T-helper 1 cell (primary cell): Measurements from ENCODE around the gene CD1B.
"Not testable (repeated sequence)": the region's sequence is repeated elsewhere in the genome, so short reads cannot be mapped to it uniquely, and the experiment has no call there.

Experiments used
- DNase-seq, 5 donors: peaks; one replicate each; pipeline ENCODE4 v3.0.0-alpha.2; 2012 to 2020

The CD1B gene

GRCh38 chr1:158327481-158327880 is 3.9 kb downstream of the CD1B start:
- DNase-seq, result no peak

DNA sequence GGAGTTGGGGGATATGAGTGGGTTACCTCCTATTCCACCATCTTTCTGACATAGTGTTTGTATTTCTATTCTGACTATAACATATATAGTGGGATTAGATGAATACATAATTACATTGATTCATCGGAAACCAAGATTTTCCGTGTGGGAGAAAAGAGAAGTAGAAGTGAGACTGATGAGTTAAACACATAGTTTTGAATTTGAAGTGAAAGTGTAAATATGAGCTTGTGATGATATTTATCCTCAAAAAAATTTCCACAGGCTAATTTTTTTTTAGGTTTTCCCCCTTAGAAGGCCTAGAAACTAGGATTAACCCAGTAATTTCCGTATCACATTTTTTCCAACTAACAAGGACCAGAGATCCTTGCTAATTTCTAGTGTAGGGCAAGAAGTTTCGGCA is 6.9 kb downstream of the CD1B start:
- DNase-seq, result no peak

- no peak for DNase-seq
Observed at GRCh38 chr1:158323866-158324265, 7.5 kb downstream of the CD1B start.

- no peak for DNase-seq
Observed at GRCh38 chr1:158311066-158311465, 20.3 kb downstream of the CD1B start.

DNA sequence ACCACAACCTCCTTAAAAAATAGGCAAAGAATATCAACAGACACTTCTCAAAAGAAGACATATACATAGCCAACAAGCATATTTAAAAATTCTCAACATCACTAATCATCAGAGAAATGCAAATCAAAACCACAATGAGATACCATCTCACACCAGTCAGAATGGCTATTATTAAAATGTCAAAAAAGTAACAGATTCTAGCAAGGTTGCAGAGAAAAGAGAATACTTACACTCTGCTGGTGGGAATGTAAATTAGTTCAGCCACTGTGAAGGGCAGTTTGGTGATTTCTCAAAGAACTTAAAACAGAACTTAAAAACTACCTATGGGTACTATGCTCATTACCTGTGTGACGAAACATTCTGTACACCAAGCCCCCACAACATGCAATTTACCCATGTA is 20.7 kb downstream of the CD1B start:
- no peak for DNase-seq

- DNase-seq, result no peak
Observed at GRCh38 chr1:158295791-158296190, 35.5 kb downstream of the CD1B start.

- DNase-seq, result no peak
Observed at GRCh38 chr1:158290321-158290844, 40.9 kb downstream of the CD1B start.

GRCh38 chr1:158289811-158290210 is 41.5 kb downstream of the CD1B start, which contains the start of gene CD1C:
CD1C (plus strand) TSS chr1:158289923; CDS start chr1:158290065, 142 bp downstream.
- DNase-seq, result no peak

- DNase-seq, result no peak
Observed at GRCh38 chr1:158286941-158287346, 44.4 kb downstream of the CD1B start.

DNA sequence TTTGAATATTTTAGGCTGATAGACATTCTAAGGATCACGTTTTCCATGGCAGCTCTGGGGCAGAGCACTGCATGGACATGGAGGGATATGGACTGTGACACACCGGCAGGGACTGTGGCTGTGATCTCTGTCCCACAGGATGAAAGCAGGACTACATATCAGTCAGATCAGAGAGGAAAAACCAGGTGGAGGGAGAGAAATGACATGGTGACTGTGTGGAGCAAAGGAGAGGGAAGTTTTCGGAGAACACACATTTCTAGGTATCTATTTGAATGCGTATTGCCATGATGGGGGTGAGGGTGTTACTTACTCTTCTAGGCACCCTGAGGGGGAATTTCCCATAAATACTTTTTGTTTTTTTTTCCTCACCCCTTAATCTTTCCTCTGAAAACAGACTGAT is 44.8 kb downstream of the CD1B start:
- no peak for DNase-seq

DNA sequence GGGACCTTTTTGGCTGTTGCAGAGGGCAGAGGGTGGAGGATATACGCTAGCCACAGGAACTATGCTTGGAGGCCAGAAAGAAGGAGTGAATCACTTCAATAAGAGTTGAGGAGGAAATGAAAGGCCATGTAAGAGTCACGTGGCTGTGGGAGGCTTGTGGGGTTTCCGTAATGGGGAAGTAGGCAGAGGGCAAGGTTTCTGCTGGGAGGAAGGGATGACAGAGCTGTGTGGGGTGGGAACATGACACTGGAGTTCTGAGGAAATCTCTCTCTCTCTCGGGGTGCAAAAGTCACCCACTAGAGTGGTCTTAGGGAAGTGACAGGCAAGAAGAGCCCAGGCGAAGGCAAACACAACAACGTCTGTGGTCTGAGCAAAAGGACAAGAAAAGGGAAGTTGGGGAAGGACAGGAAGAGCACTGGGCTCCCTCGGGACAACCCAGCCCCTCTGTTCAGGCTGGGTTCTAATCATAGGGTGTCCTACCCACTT is 45.5 kb downstream of the CD1B start:
- DNase-seq, result no peak

DNA sequence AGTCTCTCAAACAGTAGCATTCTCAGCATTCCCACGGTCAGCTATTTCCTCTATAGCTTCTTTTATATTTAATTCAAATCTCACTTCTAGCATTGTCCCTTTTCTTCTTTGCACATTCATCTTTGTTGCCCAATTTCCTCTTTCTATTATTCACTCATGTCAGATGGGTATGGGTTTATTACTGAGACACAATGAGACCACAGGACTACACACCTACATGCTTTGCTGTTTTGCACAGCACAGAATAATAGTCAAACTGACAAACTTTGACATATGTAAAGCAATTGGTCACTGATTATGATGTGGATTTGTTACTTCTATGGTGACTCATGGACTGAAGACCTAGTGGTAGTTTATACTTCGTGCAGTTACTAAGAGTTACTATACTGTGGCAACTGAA is 47.4 kb downstream of the CD1B start:
- no peak for DNase-seq

DNA sequence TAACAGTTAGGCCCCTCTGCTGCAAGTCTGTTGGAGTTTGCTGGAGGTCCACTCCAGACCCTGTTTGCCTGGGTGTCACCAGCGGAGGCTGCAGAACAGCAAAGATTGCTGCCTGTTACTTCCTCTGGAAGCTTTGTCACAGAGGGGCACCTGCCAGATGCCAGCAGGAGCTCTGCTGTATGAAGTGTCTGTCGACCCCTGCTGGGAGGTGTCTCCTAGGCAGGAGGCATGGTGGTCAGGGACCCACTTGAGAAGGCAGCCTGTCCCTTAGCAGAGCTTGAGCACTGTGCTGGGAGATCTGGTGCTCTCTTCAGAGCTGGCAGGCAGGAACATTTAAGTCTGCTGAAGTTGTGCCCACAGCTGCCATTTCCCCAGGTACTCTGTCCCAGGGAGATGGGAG is 48.9 kb downstream of the CD1B start:
- DNase-seq, result not testable (repeated sequence)
